ENCODE data around the gene KIF6.

GRCh38 chr6:39302669-39303424 lies 422.4 kb downstream of the KIF6 start:
- no peak for TF ChIP-seq POLR2A (IDR thresholded peaks at IDR 0.05)
- TF ChIP-seq, protein P1, sequence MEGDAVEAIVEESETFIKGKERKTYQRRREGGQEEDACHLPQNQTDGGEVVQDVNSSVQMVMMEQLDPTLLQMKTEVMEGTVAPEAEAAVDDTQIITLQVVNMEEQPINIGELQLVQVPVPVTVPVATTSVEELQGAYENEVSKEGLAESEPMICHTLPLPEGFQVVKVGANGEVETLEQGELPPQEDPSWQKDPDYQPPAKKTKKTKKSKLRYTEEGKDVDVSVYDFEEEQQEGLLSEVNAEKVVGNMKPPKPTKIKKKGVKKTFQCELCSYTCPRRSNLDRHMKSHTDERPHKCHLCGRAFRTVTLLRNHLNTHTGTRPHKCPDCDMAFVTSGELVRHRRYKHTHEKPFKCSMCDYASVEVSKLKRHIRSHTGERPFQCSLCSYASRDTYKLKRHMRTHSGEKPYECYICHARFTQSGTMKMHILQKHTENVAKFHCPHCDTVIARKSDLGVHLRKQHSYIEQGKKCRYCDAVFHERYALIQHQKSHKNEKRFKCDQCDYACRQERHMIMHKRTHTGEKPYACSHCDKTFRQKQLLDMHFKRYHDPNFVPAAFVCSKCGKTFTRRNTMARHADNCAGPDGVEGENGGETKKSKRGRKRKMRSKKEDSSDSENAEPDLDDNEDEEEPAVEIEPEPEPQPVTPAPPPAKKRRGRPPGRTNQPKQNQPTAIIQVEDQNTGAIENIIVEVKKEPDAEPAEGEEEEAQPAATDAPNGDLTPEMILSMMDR (IDR thresholded peaks at IDR 0.05), result peak; percentile 70 to 92 (median 85)
